IPS DF 4.7 (cell line): ENCODE measurements around the gene PEBP1.

ENCODE experiments used
- DNase-seq: peaks from one replicate; pipeline ENCODE4 v3.0.0-alpha.2; 2013; ENCODE audit warnings: low spot score; ENCODE audit errors: extremely low read depth

The PEBP1 gene

GRCh38 chr12:118190266-118190665 lies 54.3 kb downstream of the PEBP1 start:
- DNase-seq, result no peak

GRCh38 chr12:118193477-118193876 lies 57.6 kb downstream of the PEBP1 start:
- no peak for DNase-seq

DNA sequence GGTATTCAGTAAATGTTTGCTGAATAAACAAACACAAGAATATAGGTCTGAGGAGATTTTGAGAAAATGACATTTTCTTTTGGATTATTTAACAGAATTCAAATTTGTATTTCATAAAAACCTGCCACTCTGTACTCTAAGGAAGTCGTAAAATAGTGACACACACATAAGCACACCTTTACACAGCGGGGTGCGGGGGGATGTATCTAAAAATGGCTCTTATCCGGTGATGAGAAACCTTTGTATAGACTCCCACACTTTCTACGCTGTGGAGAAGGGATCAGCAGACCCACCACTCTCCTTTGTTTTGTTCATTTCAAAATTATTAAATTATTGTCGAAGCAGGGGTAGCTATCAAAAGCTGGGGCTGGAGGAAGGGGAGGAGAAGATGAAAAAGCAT lies 58.0 kb downstream of the PEBP1 start:
- DNase-seq, result no peak
